LNCaP clone FGC (cell line): ENCODE data around the gene CPT1A.

Experiments used
- DNase-seq: peaks from one replicate; pipeline ENCODE4 v3.0.0-alpha.2; 2011; ENCODE audit warnings: low read depth
- H3K4me3 ChIP-seq: 2 replicates; pipeline ENCODE4 v1.5.1; 2011; ENCODE audit warnings: mild to moderate bottlenecking, low read depth, low read length, control low read depth
- TF ChIP-seq, protein P1 (sequence below): IDR thresholded peaks from 2 replicates; pipeline ENCODE4 v1.5.1; 2012; ENCODE audit warnings: mild to moderate bottlenecking; ENCODE audit not compliant: control insufficient read depth, insufficient read depth; ENCODE audit errors: extremely low read depth

CPT1A gene

DNA sequence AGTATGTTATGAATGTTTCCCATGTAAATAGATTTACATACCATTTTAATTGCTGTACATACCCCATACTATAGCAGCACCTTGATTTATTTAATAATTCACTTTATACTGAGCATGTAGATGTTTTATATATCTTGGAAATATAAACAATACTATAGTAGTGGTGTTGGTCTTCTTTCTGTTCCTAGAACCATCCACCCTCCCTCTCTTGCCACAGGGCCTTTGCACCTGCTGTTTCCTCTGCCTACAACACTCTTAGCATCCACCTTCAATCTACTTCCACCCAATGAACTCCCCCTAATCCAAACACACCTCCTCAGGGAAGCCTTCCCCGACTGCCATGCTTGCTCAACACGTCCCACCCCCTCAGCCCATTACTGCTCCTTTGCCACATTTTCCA lies 120.6 kb downstream of the CPT1A start:
- no peak for DNase-seq
- TF ChIP-seq, protein P1, sequence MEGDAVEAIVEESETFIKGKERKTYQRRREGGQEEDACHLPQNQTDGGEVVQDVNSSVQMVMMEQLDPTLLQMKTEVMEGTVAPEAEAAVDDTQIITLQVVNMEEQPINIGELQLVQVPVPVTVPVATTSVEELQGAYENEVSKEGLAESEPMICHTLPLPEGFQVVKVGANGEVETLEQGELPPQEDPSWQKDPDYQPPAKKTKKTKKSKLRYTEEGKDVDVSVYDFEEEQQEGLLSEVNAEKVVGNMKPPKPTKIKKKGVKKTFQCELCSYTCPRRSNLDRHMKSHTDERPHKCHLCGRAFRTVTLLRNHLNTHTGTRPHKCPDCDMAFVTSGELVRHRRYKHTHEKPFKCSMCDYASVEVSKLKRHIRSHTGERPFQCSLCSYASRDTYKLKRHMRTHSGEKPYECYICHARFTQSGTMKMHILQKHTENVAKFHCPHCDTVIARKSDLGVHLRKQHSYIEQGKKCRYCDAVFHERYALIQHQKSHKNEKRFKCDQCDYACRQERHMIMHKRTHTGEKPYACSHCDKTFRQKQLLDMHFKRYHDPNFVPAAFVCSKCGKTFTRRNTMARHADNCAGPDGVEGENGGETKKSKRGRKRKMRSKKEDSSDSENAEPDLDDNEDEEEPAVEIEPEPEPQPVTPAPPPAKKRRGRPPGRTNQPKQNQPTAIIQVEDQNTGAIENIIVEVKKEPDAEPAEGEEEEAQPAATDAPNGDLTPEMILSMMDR: no peak
- H3K4me3 ChIP-seq: no peak overlapping the region

DNA sequence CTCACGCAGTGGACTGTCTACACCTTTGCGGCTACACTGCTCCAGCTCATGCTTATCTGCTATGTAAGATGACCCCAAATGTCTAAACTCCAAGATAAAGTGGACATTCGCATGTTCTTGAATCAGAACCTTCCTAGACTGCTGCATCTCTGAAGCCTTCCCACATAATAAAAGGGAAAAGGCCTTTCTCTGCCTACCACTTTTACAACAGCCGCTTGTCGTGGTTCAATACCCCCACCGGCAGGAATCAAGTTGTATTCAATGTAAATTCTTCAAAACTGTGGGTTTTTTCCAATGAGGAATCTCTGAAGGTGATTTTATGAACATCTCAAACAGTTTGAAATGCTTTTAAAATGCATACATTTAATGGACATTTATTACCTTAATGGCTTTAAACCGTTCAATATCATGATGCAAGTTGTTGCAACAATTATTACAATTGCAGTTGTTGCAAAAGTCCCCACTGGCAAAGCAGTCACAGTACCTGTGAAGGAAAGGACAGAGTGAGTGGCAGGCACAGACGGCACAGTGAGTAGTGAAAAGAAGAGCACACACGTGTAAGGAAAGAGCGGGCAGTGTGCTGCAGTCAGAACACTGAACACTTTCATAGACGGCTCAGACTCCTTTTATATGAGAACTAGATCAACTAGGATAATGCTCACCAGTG lies 126.1 kb downstream of the CPT1A start:
- TF ChIP-seq, protein P1: no peak
- no peak for DNase-seq
- no peak overlapping the region for H3K4me3 ChIP-seq

DNA sequence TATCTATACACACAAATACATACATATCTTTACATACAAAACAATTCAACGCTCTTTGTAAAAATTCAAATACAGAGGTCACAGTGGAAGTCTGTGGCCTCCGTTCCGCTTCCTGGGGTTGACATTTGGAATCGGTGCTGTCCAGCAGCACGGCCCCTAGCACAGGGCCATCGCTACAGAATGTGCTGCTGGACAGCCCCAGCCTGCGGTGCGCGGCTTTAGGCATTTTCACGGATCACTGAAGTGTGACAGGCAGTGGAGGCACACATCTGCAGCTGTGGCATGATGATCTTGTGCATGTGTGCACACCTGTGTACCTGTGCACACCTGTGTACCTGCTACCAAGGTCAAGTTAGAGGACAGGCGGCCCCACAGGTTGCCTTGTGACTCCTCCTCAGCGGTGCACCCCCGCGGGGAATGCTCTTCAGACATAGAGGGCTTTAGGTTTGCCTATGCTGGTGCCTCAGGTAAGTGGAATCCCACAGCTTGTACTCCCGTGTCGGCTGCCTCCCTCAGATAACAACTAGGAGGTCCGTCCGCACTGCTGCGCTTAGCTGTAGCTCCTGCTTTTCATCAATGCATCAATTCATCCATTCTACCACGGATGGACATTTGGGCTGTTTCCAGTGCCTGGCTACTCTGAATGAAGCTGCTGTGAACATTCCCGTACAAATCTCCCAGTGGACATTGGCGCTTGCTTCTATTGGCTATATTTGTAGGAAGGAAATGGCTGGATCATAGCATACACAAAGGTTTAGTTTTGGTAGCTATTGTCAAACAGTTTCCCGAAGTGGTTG lies 127.5 kb downstream of the CPT1A start:
- no peak for DNase-seq
- TF ChIP-seq, protein P1: no peak

DNA sequence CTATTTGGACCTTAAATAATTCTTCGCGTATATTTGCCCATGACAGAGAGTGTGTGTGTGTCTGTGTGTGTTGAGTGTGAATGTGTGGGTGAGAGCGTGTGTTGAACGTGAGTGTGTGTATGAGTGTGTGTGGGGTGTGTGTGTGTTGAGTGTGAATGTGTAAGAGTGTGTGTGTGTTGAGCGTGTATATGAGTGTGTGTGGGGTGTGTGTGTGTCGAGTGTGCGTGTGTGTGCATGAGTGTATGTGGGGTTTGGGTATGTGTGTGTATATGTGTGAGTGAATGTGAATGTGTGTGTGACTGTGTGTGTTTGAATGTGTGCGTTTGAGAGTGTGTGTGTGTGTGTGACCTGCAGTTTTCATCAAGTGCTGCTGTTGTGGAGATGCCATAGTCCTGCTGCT lies 130.6 kb downstream of the CPT1A start:
- no peak for DNase-seq
- TF ChIP-seq, protein P1: no peak
- H3K4me3 ChIP-seq: no peak overlapping the region

More for the DNA sequence above, 127.5 kb downstream of the CPT1A start:
- no peak overlapping the region for H3K4me3 ChIP-seq

DNA sequence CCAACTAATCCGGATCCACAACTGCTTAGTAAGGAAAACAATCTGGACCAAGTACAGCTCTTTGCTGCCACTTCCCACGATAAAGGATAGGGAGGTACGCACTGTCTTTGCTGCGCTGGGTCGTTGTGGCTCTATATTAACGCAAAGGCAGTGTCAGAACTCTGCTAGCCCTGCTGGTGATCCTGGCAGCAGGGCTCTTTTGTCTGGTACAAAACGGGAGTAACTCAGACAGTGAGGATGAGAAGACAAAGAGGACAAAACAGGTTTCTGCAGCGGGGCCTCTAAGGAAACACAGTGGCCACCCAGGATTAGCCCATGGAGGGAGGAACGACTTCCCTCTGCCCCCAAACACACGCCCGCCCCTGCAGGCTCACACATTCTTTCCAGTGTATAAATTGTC lies 131.3 kb downstream of the CPT1A start:
- no peak overlapping the region for H3K4me3 ChIP-seq
- TF ChIP-seq, protein P1: no peak
- DNase-seq: no peak

DNA sequence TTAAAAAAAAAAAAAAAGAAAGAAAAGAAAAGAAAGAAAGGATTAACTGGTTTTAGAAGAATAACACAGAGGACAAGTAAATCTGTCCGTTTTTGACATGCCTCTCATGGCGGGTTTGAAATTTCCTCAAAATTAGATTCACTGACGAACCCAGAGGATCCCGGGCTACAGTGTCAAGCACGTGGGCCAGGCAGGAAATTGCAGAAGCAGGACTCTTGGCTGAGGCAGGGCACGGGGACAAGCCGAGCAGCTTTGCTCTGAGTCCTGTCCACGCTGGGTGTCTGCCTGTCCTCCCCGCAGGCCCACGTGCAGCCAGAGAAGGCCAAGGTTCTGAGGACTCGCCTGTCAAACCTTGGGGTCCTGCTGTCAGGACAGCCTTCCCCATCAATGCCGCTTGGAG lies 132.7 kb downstream of the CPT1A start:
- DNase-seq: no peak
- no peak overlapping the region for H3K4me3 ChIP-seq
- TF ChIP-seq, protein P1: no peak
